ENCODE measurements around the gene LRRTM1.

The LRRTM1 gene

DNA sequence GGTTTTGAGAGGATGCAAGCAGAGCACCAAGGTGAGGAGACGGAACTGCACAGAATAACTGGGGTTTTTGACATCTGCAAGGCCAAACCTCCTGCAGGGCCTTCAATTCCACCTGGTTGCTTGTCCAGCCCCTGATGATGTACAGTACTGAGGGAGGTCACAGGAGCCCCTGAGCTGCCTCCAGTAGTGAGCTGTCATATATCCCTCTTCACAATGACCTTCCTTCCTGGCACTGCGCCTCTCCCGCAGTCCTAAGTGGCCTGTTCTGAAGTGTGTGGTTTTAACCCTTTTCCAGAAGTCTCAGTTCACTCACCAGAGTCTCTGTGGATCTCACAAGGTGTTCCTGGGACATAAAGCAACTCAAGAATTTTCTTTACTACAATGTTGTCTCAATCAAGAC lies 45.3 kb downstream of the LRRTM1 start:
- TF ChIP-seq POLR2AphosphoS5 (IDR thresholded peaks at IDR 0.05; ENCODE audit: low read depth, low read length) (no peak), POLR2A (IDR thresholded peaks at IDR 0.05; ENCODE audit: low read depth, low read length) (no peak), TAF1 (IDR thresholded peaks at IDR 0.05; ENCODE audit: borderline replicate concordance, low read depth, low read length) (no peak)
- FAIRE-seq: no peak
- DNase-seq (ENCODE audit: insufficient read length): no peak

DNA sequence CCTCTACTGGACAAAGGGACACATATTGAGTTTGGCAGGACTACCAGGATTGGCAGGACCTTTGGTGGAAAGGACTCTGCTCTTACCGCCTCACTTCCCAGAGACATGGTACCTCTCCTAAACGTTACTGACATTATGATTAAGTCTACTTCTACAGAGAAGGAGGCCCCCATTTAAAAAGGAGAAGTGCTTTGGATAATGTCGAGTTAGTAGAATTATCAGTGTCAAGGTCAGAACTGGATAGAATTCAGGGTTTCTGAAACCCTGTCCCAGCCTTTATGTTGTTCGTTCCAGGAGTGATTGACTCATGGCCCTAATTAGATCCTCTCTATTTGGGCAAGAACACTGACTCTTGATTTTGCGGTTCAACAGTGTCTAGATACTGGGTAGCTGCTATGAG lies 45.8 kb downstream of the LRRTM1 start:
- TF ChIP-seq POLR2AphosphoS5 (IDR thresholded peaks at IDR 0.05; ENCODE audit: low read depth, low read length): no peak
- TF ChIP-seq POLR2A (IDR thresholded peaks at IDR 0.05; ENCODE audit: low read depth, low read length): no peak
- no peak for TF ChIP-seq TAF1 (IDR thresholded peaks at IDR 0.05; ENCODE audit: borderline replicate concordance, low read depth, low read length)
- DNase-seq (ENCODE audit: insufficient read length): no peak
- FAIRE-seq: no peak

DNA sequence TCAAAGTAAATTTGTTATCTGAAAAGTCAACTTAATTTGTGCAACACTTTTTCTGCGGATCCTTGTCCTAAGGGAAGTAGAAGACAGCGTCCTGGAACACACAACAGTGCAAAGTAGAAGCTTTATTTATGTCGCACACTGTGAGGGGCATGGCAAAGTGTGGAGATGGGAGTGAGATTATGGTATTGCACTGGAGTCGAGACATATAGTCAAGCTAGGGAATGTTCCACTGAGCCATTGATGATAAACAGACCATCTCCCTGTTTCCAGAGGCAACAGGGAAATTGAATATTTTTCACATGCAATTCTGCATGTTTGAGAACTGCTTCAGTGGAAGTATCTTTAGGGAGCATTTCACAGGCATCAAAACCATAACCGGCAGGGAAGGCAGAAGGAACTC lies 46.2 kb downstream of the LRRTM1 start:
- FAIRE-seq: no peak
- no peak for DNase-seq (ENCODE audit: insufficient read length)
- TF ChIP-seq POLR2AphosphoS5 (IDR thresholded peaks at IDR 0.05; ENCODE audit: low read depth, low read length): no peak
- no peak for TF ChIP-seq TAF1 (IDR thresholded peaks at IDR 0.05; ENCODE audit: borderline replicate concordance, low read depth, low read length)
- no peak for TF ChIP-seq POLR2A (IDR thresholded peaks at IDR 0.05; ENCODE audit: low read depth, low read length)

DNA sequence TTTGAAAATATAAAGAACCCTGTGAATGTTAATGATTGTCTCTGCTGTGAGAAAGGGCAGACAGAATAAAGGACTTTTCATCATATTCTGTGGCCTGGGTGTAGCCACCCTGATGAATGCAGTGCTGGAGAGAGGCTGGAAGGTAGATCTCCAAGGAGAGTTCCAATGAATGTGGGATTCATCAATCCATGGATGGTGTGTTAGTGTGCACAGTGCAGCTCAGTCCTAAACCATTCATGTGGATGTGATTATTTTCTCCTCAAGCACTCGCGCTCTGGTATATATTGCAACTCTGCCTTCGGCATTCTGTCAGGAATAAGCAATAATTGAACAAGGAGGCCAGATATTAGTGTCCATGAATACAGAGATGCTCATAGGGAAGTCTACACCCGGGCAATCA lies 47.1 kb downstream of the LRRTM1 start:
- FAIRE-seq (no peak), DNase-seq (ENCODE audit: insufficient read length) (no peak)
- TF ChIP-seq POLR2AphosphoS5 (IDR thresholded peaks at IDR 0.05; ENCODE audit: low read depth, low read length): no peak
- TF ChIP-seq TAF1 (IDR thresholded peaks at IDR 0.05; ENCODE audit: borderline replicate concordance, low read depth, low read length): no peak
- no peak for TF ChIP-seq POLR2A (IDR thresholded peaks at IDR 0.05; ENCODE audit: low read depth, low read length)

DNA sequence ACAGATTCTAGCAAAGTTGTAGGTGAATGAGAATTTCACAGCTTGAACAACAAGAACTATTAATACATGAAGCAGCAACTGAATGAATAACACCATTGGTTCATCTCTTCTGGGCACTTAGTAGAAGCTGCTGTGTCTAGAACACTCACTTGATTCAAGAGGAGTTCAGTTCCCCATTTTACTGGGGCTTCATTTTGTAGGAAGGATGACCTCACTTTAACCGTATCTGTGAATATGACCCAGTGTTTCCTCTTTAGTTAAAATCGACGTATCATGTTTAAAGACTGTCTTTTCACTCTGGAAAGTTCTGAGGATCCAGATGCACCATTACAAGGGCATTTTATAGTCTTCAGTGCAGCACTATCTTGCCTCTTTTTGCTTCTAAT lies 47.8 kb downstream of the LRRTM1 start:
- no peak for FAIRE-seq
- no peak for DNase-seq (ENCODE audit: insufficient read length)
- no peak for TF ChIP-seq TAF1 (IDR thresholded peaks at IDR 0.05; ENCODE audit: borderline replicate concordance, low read depth, low read length)
- TF ChIP-seq POLR2A (IDR thresholded peaks at IDR 0.05; ENCODE audit: low read depth, low read length): no peak
- no peak for TF ChIP-seq POLR2AphosphoS5 (IDR thresholded peaks at IDR 0.05; ENCODE audit: low read depth, low read length)

DNA sequence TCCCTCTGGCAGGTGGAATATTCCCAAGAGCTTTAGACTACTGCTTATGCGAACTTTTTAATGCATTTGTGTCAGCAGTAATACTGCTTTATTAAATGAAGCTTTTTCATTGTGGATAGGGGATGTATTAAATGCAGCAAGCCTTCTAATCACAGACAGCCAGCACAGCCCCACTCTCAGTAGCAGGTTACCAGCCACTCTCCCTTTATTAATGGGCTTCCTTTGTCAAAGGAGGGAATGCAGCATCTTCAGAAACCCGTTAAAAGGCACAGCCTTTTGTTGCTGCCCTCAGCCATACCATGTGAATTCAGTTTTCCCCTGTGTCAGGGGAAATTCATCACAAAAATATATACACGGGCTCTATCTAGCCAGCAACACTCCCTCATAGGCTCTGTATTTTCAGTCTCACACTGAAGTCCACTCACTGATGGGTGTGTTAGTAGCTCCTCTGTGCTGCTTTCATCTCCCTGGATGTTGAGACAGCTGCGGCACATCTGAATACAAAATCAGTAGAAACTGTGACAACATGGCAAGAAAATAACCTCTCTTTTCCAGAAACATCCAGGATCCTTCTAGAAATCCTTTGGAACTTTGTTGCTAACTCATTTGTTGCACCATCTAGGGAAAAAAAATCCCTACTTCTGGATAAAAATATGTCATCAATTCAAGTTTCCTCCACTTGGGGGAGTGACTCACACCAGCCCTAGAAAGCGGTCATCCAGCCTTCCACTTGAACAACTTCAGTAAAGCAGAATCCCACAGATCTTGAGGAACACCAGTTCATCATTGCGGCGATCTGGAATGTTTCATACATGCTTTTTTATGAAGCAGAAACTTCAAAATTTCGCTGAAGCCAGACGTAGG lies 48.4 kb downstream of the LRRTM1 start:
- DNase-seq (ENCODE audit: insufficient read length) (no peak), FAIRE-seq (no peak)

DNA sequence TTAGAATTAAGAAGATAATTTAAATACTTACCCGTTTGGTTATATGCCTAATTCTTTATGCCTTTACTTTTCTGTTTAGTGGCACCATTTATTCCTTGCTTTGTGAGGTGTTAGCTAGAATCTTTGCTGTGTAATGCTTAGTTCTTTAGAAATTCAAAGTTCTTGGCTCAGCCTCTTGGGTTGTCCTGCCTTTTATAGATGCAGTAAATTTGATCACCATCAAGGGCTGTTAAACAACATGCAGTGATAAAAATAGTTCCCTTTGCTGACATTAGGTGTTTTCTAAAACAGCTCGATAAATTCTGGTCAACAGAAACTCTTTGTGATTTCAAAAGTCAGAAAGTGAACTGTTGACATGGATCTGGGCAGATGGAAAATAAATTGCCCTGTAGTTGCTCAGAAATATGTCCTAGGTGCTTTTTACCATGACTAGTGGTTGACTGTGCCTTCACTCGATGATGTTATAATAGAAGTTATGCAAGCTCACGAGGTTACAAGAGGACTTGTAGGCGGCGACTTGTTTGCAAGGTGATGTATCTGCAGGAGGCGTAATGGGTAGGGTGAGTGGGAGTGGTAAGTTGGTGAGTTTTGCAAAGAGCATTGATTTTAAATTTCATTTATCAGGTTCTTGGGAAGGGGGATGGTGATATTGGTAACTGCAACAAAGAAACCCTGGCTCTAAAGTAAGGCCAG lies 52.1 kb downstream of the LRRTM1 start:
- no peak for TF ChIP-seq TAF1 (IDR thresholded peaks at IDR 0.05; ENCODE audit: borderline replicate concordance, low read depth, low read length)
- TF ChIP-seq POLR2A (IDR thresholded peaks at IDR 0.05; ENCODE audit: low read depth, low read length): no peak
- no peak for TF ChIP-seq POLR2AphosphoS5 (IDR thresholded peaks at IDR 0.05; ENCODE audit: low read depth, low read length)
- DNase-seq (ENCODE audit: insufficient read length): no peak
- no peak for FAIRE-seq

More for the DNA sequence above, 48.4 kb downstream of the LRRTM1 start:
- no peak for TF ChIP-seq POLR2A (IDR thresholded peaks at IDR 0.05; ENCODE audit: low read depth, low read length)
- TF ChIP-seq POLR2AphosphoS5 (IDR thresholded peaks at IDR 0.05; ENCODE audit: low read depth, low read length): no peak
- TF ChIP-seq TAF1 (IDR thresholded peaks at IDR 0.05; ENCODE audit: borderline replicate concordance, low read depth, low read length): no peak
